T-helper 1 cell treated with Interleukin-12 subunit alpha and Interleukin-12 subunit beta and Interleukin-4 antibody, amounts not matched to agents 30 ng/mL and 1 ng/mL, for 36 hours (primary cell): ENCODE results near the gene UBE2E2. TPM values are rescaled to one million over a fixed set of nuclear protein-coding genes. Genes with fewer than 3 reads are reported as not detected.

Experiments
- intact Hi-C: fragments of 100-400 bp; cut with micrococcal nuclease; formaldehyde crosslinking; loops from one replicate; pipeline ENCODE4 v1.15.1; 2024
- total RNA-seq: library from RNA; stranded (reverse); gene quantifications from 2 replicates; pipeline ENCODE4 v1.2.3, GENCODE V29; 2022

Gene UBE2E2
- total RNA-seq, 1 donor from 2014 or later: 3.9 TPM

GRCh38 chr3:23377928-23378672 is 175.0 kb downstream of the UBE2E2 start:
- intact Hi-C loops: no loop called here

GRCh38 chr3:23383875-23384274 is 180.7 kb downstream of the UBE2E2 start:
- intact Hi-C loops: no loop called here

GRCh38 chr3:23385327-23385726 is 182.2 kb downstream of the UBE2E2 start:
- intact Hi-C loops: no loop called here

GRCh38 chr3:23387286-23387918 is 184.3 kb downstream of the UBE2E2 start:
- intact Hi-C loops: no loop called here

GRCh38 chr3:23389089-23389488 is 186.0 kb downstream of the UBE2E2 start:
- intact Hi-C loops: no loop called here

GRCh38 chr3:23389686-23390085 is 186.6 kb downstream of the UBE2E2 start:
- intact Hi-C loops: no loop called here

- intact Hi-C loops: no loop called here
Measured at GRCh38 chr3:23390446-23390845, 187.3 kb downstream of the UBE2E2 start.

GRCh38 chr3:23390989-23391553 is 187.9 kb downstream of the UBE2E2 start:
- intact Hi-C loops: no loop called here

- intact Hi-C loops: no loop called here
Measured at GRCh38 chr3:23395115-23395514, 192.0 kb downstream of the UBE2E2 start.

- intact Hi-C loops: no loop called here
Measured at GRCh38 chr3:23396746-23397145, 193.6 kb downstream of the UBE2E2 start.

GRCh38 chr3:23399221-23399620 is 196.1 kb downstream of the UBE2E2 start:
- intact Hi-C loops: no loop called here

GRCh38 chr3:23402728-23403492 is 199.8 kb downstream of the UBE2E2 start:
- intact Hi-C loops: no loop called here

GRCh38 chr3:23404246-23404645 is 201.1 kb downstream of the UBE2E2 start:
- intact Hi-C loops: no loop called here

- intact Hi-C loops: no loop called here
Measured at GRCh38 chr3:23405081-23405480, 202.0 kb downstream of the UBE2E2 start.

- intact Hi-C loops: no loop called here
Measured at GRCh38 chr3:23406601-23407000, 203.5 kb downstream of the UBE2E2 start.

- intact Hi-C loops: no loop called here
Measured at GRCh38 chr3:23418026-23418425, 214.9 kb downstream of the UBE2E2 start.

GRCh38 chr3:23421811-23422516 is 218.8 kb downstream of the UBE2E2 start:
- intact Hi-C loops: no loop called here

- intact Hi-C loops: no loop called here
Measured at GRCh38 chr3:23422517-23422851, 219.4 kb downstream of the UBE2E2 start.

GRCh38 chr3:23425410-23425809 is 222.3 kb downstream of the UBE2E2 start:
- intact Hi-C loops: no loop called here

GRCh38 chr3:23430781-23431398 is 227.8 kb downstream of the UBE2E2 start:
- intact Hi-C loops: no loop called here

GRCh38 chr3:23431764-23432163 is 228.6 kb downstream of the UBE2E2 start:
- intact Hi-C loops: no loop called here
